Measurements from ENCODE around the gene CD48.

CD48 gene

GRCh38 chr1:160634543-160635491, 76.8 kb downstream of the CD48 start:
- no peak for DNase-seq (ENCODE audit: low read depth in 2 of 2)

GRCh38 chr1:160633330-160633903, 78.2 kb downstream of the CD48 start:
- DNase-seq (ENCODE audit: low read depth in 2 of 2), result no peak

- DNase-seq (ENCODE audit: low read depth in 2 of 2), result no peak
Measured at GRCh38 chr1:160631983-160632625, 79.5 kb downstream of the CD48 start.

GRCh38 chr1:160630523-160631451, 80.8 kb downstream of the CD48 start:
- DNase-seq (ENCODE audit: low read depth in 2 of 2), result no peak

GRCh38 chr1:160629286-160630210, 82.1 kb downstream of the CD48 start:
- DNase-seq (ENCODE audit: low read depth in 2 of 2), result no peak

GRCh38 chr1:160628799-160629263, 82.8 kb downstream of the CD48 start:
- no peak for DNase-seq (ENCODE audit: low read depth in 2 of 2)
